Type B pancreatic cell (in vitro differentiated cells): Measurements from ENCODE around the gene RNF180. TPM values are rescaled to one million over a fixed set of nuclear protein-coding genes. Genes with fewer than 3 reads are reported as not detected.
"Not testable (repeated sequence)": the region's sequence is repeated elsewhere in the genome, so short reads cannot be mapped to it uniquely, and the experiment has no call there.

ENCODE experiments used
- DNase-seq: peaks from one replicate; pipeline ENCODE4 v3.0.0; 2021; ENCODE audit warnings: mixed read lengths; ENCODE audit not compliant: unreplicated experiment; ENCODE audit errors: extremely low spot score
- H3K27ac Mint-ChIP-seq: 2 replicates; pipeline ENCODE4 v1.8.0; 2021; ENCODE audit warnings: mild to moderate bottlenecking, mixed read lengths
- H3K27me3 Mint-ChIP-seq: 2 replicates; pipeline ENCODE4 v1.8.0; 2021; ENCODE audit warnings: mixed read lengths
- H3K36me3 Mint-ChIP-seq: 2 replicates; pipeline ENCODE4 v1.8.0; 2021; ENCODE audit warnings: mixed read lengths
- H3K4me1 Mint-ChIP-seq: one replicate; pipeline ENCODE4 v1.8.0; 2021; ENCODE audit warnings: mixed read lengths; ENCODE audit not compliant: unreplicated experiment
- H3K4me3 Mint-ChIP-seq: 2 replicates; pipeline ENCODE4 v1.8.0; 2021; ENCODE audit warnings: mild to moderate bottlenecking, mixed read lengths
- H3K9me3 Mint-ChIP-seq: 2 replicates; pipeline ENCODE4 v1.8.0; 2021; ENCODE audit warnings: mixed read lengths
- total RNA-seq: library from RNA; stranded (reverse); gene quantifications from 2 replicates; pipeline ENCODE4 v1.2.1, GENCODE V29; 2021; ENCODE audit warnings: low replicate concordance
- TF ChIP-seq, protein P1 (sequence below): fragments of 200-600 bp; sonication (generic); conservative IDR thresholded peaks from 2 replicates; pipeline ENCODE4 v1.5.0; 2021; ENCODE audit warnings: antibody characterized with exemption, mild to moderate bottlenecking

Gene RNF180
- total RNA-seq, 1 donor from 2014 or later = 3.9 TPM

DNA sequence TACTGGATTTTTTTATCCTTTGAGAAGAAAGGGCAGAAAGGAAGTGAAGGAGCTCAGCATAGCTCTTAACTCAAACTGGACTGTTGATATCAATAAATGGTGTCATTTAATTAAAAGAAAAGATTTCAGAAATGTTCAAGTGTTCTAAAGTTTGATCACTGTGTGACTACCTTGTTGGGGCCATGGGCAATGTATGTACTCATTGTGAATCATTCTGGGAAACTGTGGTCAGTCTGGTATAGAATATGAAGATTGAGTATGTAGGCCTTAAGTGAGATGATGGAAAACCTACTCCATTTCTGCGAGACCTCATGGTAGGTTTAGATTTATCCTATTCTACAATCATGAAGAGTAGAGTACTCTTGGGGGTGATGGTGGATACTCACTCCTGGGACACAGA is 175.7 kb downstream of the RNF180 start:
- H3K27me3 Mint-ChIP-seq = no peaks in the 10 kb centered on the region
- no peak overlapping the region for H3K27ac Mint-ChIP-seq
- H3K4me1 Mint-ChIP-seq = no peaks in the 10 kb centered on the region
- no peaks in the 10 kb centered on the region for H3K9me3 Mint-ChIP-seq
- DNase-seq = no peak
- no peak overlapping the region for H3K4me3 Mint-ChIP-seq
- no peaks in the 10 kb centered on the region for H3K36me3 Mint-ChIP-seq
- TF ChIP-seq, protein P1, sequence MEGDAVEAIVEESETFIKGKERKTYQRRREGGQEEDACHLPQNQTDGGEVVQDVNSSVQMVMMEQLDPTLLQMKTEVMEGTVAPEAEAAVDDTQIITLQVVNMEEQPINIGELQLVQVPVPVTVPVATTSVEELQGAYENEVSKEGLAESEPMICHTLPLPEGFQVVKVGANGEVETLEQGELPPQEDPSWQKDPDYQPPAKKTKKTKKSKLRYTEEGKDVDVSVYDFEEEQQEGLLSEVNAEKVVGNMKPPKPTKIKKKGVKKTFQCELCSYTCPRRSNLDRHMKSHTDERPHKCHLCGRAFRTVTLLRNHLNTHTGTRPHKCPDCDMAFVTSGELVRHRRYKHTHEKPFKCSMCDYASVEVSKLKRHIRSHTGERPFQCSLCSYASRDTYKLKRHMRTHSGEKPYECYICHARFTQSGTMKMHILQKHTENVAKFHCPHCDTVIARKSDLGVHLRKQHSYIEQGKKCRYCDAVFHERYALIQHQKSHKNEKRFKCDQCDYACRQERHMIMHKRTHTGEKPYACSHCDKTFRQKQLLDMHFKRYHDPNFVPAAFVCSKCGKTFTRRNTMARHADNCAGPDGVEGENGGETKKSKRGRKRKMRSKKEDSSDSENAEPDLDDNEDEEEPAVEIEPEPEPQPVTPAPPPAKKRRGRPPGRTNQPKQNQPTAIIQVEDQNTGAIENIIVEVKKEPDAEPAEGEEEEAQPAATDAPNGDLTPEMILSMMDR = no peak

DNA sequence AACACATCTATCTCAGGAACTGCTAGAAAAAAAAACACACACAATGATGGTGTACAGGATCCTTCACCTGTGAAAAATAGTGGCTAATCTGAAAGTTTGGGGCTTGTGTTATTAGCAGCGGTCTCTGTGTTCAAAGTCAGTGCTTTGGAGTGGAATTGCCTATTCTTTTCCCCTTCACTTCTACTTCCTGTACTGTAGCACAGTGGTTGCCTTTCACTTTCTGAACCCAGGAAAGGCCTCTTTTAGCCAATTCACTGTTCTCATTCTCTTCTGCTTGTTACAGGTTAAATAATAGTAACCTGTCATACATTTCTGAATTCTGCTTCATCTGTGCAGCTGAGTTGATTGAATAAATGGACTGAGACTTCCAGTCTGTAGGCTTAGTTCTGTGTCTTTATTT is 178.9 kb downstream of the RNF180 start:
- no peaks in the 10 kb centered on the region for H3K9me3 Mint-ChIP-seq
- DNase-seq = no peak
- no peak overlapping the region for H3K27ac Mint-ChIP-seq
- H3K36me3 Mint-ChIP-seq = no peaks in the 10 kb centered on the region
- H3K4me1 Mint-ChIP-seq = no peaks in the 10 kb centered on the region
- no peak overlapping the region for H3K4me3 Mint-ChIP-seq
- H3K27me3 Mint-ChIP-seq = no peaks in the 10 kb centered on the region
- TF ChIP-seq, protein P1 = no peak

DNA sequence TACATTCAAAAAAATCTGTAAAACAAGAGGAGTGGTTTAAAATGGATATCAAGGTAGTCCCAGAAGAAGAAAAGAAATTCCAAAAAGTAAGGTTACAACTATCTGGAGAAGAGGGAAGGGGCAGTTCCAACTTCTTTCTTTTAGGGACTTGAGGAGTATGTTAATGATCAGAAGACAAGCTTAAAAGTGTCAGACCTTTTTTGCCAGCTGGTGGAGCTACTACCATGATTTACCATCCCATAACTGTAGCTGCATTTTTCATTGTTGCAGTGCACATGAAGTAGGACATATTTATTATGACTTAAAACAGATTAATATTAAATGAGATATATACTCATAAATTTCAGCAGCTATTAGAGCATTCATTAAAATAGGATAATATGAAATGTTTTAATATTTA is 181.7 kb downstream of the RNF180 start:
- Mint-ChIP-seq H3K27me3 (no peaks in the 10 kb centered on the region), H3K36me3 (no peaks in the 10 kb centered on the region), H3K4me1 (no peaks in the 10 kb centered on the region), H3K27ac (no peak overlapping the region), H3K4me3 (no peak overlapping the region), H3K9me3 (no peaks in the 10 kb centered on the region)
- no peak for DNase-seq
- TF ChIP-seq, protein P1 = no peak

- no peaks in the 10 kb centered on the region for H3K4me1 Mint-ChIP-seq
- peaks cover 5% of the 10 kb centered on the region for H3K9me3 Mint-ChIP-seq
- H3K27me3 Mint-ChIP-seq = no peaks in the 10 kb centered on the region
- no peak overlapping the region for H3K27ac Mint-ChIP-seq
- H3K36me3 Mint-ChIP-seq = no peaks in the 10 kb centered on the region
- no peak overlapping the region for H3K4me3 Mint-ChIP-seq
- DNase-seq = no peak
- TF ChIP-seq, protein P1 = no peak
Measured at GRCh38 chr5:64364426-64364825, 198.8 kb downstream of the RNF180 start.

GRCh38 chr5:64384765-64385164 is 219.1 kb downstream of the RNF180 start:
- TF ChIP-seq, protein P1 = peak; percentile 67
- Mint-ChIP-seq H3K4me3 (no peak overlapping the region), H3K4me1 (no peaks in the 10 kb centered on the region), H3K27ac (no peak overlapping the region), H3K9me3 (peaks cover 3% of the 10 kb centered on the region), H3K27me3 (peaks cover 5% of the 10 kb centered on the region), H3K36me3 (no peaks in the 10 kb centered on the region)
- no peak for DNase-seq

GRCh38 chr5:64397552-64397951 is 231.9 kb downstream of the RNF180 start:
- Mint-ChIP-seq H3K36me3 (no peaks in the 10 kb centered on the region), H3K27me3 (no peaks in the 10 kb centered on the region), H3K4me3 (no peak overlapping the region), H3K4me1 (no peaks in the 10 kb centered on the region), H3K27ac (no peak overlapping the region), H3K9me3 (no peaks in the 10 kb centered on the region)
- TF ChIP-seq, protein P1 = no peak
- no peak for DNase-seq

DNA sequence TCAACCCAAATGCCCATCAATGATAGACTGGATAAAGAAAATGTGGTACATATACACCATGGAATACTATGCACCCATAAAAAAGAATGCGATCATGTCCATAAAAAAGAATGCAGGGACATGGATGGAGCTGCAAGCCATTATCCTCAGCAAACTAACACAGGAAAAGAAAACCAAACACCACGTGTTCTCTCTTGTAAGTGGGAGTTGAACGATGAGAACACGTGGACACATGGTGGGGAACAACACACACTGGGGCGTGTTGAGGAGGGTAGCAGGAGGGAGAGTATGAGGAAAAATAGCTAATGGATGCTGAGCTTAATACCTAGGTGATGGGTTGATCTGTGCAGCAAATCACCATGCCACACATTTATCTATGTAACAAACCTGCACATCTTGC is 233.1 kb downstream of the RNF180 start:
- H3K4me1 Mint-ChIP-seq, DNase-seq, H3K9me3 Mint-ChIP-seq, H3K4me3 Mint-ChIP-seq, H3K27ac Mint-ChIP-seq, H3K27me3 Mint-ChIP-seq, H3K36me3 Mint-ChIP-seq: not testable (repeated sequence)

DNA sequence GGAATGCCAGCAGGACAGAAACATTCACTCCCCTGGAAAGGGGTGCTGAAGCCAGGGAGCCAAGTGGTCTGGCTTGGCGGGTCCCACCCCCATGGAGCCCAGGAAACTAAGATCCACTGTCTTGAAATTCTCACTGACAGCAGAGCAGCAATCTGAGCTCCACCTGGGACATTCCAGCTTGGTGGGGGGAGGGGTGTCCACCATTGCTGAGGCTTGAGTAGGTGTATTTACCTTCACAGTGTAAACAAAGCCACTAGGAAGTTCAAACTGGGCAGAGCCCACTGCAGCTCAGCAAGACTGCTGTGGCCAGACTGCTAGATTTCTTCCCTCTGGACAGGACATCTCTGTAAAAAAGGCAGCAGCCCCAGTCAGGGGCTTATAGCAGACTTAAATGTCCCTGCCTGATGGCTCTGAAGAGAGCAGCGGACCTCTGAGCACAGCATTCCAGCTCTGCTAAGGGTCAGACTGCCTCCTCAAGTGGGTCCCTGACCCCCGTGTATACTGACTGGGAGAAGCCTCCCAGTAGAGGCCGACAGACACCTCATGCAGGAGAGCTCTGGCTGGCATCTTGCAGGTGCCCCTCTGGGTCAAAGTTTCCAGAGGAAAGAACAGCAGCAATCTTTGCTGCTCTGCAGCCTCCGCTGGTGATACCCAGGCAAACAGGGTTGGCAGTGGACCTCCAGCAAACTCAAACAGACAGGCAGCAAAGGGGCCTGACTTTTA is 241.6 kb downstream of the RNF180 start:
- not testable (repeated sequence) for H3K27ac Mint-ChIP-seq, H3K9me3 Mint-ChIP-seq, H3K4me3 Mint-ChIP-seq

More for the DNA sequence above, 241.6 kb downstream of the RNF180 start:
- DNase-seq, H3K4me1 Mint-ChIP-seq, H3K36me3 Mint-ChIP-seq, H3K27me3 Mint-ChIP-seq: not testable (repeated sequence)
